GM12892 (cell line): ENCODE data around the gene KIF19.

Experiments
- POLR2A ChIP-seq: IDR thresholded peaks from 2 replicates; pipeline ENCODE4 v1.6.1; 2011; ENCODE audit warnings: low read depth, low read length, control low read depth
- POLR2AphosphoS5 ChIP-seq: IDR thresholded peaks from 2 replicates; pipeline ENCODE4 v1.6.1; 2011; ENCODE audit warnings: low read depth, low read length, control low read depth
- TAF1 ChIP-seq: IDR thresholded peaks from 2 replicates; pipeline ENCODE4 v1.6.1; 2011; ENCODE audit warnings: low read depth, mild to moderate bottlenecking, control low read depth, low read length, borderline replicate concordance

DNA sequence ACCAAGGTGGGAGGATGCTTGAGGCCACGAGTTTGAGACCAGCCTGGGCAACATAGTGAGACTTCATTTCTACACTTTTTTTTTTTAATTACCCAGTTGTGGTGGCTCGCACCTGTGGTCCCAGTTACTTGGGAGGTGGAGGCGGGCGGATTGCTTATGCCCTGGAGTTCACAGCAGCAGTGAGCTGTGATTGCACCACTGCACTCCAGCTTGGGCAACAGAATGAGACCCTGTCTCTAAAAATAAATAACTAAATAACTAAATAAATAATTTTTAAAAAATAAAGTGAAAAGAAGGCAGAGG is 42.7 kb upstream of the KIF19 start:
- TF ChIP-seq POLR2A: no peak
- TF ChIP-seq POLR2AphosphoS5: no peak
- no peak for TF ChIP-seq TAF1
